Measurements from ENCODE around the gene TRIP13.
"Not testable (repeated sequence)": the region's sequence is repeated elsewhere in the genome, so short reads cannot be mapped to it uniquely, and the experiment has no call there.

Gene TRIP13, protein sequence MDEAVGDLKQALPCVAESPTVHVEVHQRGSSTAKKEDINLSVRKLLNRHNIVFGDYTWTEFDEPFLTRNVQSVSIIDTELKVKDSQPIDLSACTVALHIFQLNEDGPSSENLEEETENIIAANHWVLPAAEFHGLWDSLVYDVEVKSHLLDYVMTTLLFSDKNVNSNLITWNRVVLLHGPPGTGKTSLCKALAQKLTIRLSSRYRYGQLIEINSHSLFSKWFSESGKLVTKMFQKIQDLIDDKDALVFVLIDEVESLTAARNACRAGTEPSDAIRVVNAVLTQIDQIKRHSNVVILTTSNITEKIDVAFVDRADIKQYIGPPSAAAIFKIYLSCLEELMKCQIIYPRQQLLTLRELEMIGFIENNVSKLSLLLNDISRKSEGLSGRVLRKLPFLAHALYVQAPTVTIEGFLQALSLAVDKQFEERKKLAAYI

DNA sequence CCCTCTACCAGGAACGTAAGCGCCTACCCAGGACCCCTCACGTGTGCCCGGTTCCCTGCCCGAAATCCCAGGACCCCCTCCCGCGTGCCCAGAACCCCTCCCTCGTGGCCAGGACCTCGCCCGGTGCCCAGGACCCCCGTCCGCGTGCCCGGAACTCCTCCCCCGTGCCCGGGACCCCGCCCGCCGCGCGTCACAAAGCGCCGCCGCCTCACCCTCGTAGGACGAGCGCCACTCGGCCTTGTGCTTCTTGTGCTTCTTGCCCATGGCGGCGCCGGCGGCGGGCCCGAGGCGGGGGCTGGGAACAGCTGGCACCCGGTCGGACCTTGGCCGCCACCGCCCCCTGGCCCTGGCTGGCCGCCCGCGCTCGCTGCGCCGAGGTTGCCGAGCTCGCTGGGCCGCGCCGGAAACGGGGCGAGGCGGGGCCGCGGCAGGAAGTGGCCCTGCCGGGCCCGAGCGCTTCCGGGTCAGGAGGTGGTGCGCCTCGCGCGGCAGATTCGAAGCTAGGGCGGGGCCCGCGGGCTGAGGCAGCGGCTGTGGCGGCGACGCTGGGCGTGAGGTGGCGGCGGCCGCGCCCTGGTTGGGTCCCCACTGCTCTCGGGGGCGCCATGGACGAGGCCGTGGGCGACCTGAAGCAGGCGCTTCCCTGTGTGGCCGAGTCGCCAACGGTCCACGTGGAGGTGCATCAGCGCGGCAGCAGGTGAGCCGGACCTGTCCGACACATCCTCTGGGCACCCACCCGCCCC lies at the start of gene TRIP13, which contains the start of gene BRD9:
TSS of gene TRIP13 (plus strand) at position 491 of the 743 bp plus-strand sequence. CDS start at position 606, 115 bp downstream.
TSS of gene BRD9 (minus strand) at position 408 of the 743 bp plus-strand sequence. CDS start at position 264, 144 bp downstream.
- DNase-seq (ENCODE audit: low spot score): peak; percentile 68

DNA sequence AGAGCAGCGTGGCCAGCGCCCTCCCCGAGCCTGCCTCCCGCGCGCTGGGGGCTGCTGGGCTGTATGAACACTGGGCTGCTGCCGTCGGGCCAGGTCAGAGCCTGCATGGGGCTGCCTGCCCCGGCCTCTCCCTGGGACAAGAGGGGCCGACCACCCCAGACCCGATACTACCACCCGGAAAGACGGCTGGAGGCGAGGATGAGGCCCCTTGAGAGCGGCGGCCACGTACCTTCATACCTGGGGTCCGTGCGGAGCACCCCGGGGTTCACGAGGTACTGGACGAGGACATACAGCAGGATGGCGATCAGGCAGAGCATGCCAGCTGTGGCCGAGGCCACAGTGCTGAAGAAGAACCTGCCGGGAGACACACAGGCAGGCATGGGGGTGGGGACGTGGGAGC lies 49.3 kb upstream of the TRIP13 start:
- not testable (repeated sequence) for DNase-seq (ENCODE audit: low spot score)

DNA sequence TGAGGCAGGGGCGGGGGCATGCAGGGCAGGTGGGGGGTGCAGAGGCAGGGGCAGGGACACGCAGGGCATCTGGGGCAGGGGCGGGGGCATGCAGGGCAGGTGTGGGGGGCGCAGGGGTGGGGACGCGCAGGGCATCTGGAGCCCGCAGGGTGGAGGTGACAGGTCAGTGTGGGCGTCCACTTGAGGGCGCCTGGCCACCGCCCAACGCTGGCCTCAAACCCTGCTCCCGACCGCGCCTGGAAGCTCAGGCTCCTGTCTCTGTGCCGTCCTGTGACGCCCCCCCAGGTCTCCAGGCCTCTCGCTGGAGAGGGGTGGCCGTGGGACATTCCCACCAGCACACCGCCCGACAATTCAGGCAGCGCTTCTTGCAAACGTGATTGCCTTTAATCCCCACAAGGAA lies 48.8 kb upstream of the TRIP13 start:
- DNase-seq (ENCODE audit: low spot score): not testable (repeated sequence)

DNA sequence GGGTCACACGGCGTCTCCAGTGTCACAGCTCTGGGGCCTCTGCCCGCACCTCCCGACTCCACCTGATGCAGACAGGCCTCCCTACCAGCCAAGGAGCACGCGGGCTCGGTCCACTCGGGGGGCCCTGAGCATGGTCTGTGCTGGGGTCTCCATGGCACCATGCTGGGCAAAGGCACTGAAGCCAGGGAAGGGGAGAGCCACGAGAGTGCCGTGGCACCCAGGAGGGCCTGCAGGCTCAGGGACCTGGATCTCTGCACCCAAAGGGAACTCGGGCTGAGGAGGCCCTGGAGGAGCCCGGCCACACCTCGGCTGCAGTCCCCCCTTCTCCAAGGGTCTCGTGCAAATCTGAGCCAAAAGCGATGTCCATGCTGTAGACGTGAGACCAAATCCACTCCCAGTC lies 48.3 kb upstream of the TRIP13 start:
- not testable (repeated sequence) for DNase-seq (ENCODE audit: low spot score)

DNA sequence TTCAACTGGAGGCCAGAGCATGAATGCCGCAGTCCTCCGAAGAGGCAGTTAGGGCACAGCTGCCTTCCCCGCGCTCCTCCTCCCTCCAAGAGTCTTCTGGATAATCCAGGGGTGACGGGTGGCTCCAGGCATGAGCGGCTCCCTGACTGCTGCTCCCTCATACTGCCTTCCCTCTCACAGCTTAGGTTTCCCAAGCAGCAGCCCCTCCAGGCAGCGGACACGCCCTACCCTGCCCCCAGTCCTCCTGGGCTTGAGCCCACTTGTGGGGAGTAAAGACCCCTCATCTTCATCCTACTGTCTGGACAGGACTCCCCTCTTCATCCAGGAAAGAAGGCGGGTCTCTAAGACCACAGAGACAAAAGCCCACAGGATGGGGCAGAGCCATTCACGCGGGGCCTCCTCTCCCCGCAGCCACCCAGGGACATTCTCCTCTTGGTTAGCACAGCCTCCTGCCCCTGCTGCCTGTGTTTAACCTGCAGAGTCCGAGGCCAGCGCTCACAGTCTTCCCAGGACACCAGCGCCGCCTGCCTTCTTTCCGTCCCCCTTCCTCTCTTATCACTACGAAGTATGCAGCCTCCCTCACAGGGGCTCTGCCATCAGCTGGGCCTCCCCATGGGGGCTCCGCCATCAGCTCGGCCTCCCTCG lies 47.5 kb upstream of the TRIP13 start:
- not testable (repeated sequence) for DNase-seq (ENCODE audit: low spot score)

DNA sequence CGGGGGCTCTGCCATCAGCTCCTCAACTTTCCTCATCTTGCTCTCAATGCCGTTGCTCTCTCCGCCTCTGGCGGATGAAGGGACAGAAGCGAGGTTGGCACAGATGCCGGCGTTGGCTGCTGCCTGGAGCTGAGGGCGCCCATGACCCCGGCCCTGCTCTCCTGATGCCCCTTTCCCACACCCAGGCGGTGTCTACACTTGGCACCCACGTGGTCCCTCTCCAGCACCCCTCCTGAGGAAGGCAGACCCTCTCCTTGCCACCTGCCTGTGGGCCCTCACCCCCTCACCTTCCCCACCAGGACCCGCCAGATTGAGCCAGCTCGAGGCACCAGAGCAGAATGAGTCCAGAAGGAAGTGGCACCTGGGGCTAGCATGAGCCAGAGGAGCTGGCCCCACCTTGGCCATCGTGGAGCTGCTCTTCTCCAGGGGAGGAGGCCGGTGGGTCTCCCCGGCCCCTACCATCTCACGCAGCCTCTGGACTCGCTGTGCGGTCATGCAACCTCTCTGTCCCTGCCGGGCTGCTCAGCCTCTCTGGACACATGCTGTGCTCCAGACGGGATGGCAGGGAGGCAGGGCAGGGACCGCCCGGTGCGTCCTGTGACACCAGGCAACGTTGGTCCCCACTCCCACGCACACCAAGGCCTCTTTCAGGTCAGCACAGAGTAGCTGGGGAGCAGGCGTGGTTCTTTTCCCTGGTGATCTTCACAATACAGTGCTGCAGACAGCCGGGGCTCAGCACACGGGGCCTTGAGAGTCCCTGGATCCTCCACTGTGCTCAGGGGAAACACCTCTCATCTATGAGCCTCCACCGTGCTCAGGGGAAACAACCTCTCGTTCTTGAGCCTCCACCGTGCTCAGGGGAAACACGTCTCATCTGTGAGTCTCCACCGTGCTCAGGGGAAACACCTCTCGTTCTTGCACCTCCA lies 46.7 kb upstream of the TRIP13 start:
- not testable (repeated sequence) for DNase-seq (ENCODE audit: low spot score)

DNA sequence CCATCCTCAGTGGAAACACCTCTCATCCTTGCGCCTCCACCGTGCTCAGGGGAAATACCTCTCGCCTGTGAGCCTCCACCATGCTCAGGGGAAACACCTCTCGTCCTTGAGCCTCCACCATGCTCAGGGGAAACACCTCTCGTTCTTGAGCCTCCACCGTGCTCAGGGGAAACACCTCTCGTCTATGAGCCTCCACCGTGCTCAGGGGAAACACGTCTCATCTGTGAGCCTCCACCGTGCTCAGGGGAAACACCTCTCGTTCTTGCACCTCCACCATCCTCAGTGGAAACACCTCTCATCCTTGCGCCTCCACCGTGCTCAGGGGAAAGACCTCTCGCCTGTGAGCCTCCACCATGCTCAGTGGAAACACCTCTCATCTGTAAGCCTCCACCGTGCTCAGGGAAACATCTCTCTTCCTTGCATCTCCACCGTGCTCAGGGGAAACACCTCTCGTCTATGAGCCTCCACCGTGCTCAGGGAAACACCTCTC lies 46.0 kb upstream of the TRIP13 start:
- not testable (repeated sequence) for DNase-seq (ENCODE audit: low spot score)

DNA sequence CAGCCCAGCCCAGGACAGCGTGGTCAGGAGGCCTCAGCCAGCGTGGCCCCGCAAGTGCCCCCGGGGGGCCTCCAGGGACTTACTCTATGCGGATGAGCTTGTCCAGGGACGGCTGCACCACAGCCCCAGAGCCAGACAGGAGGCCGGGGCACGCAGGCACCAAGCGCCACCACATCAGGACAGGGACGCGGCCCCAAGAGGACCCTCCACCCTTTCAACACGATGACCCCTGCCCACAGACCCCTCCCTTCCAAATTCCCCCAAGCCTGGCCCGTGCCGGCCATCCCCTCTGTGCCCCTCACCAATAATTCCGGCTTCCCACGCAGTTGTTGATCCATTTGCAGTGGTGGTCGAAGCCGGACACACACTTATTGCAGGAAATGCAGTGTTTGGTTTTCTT lies 45.5 kb upstream of the TRIP13 start:
- not testable (repeated sequence) for DNase-seq (ENCODE audit: low spot score)

DNA sequence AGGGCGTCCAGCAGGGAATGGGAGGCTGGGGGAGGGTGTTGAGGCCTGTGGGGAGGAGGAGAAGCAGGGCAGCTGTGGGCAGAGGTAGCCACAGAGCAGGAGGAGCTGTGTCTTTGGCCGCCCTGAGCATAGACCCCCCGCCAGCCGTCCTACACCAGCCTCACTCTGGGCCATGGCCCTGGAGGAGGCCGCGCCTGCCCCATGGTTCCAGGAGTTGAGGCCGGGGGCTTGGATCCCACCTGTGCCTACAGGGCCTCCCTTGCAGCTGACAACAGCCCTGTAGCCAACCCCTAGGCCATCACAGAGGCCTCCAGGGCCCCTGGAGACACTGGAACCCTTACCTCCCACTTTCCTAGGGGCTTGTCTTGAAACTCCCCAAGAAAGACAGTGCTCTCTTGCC lies 44.9 kb upstream of the TRIP13 start:
- DNase-seq (ENCODE audit: low spot score): not testable (repeated sequence)

DNA sequence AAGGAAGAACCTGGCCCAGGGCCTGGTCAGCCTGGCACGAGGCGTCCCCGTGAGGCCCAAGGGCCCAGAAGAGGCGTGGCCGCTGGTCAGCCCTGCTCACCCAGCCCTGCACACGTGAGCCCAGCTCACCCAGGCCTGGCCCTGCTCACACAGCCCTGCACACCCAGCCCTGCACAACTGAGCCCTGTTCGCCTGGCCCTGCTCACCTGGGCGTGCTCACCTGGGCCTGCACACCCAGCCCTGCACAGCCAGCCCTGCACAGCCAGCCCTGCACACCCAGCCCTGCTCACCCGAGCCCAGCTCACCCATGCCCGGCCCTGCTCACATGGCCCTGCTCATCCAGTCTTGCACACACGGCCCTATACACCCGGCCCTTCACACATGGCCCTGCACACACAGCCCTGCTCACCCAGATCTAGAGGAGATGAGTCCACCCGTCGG lies 44.0 kb upstream of the TRIP13 start:
- DNase-seq (ENCODE audit: low spot score): no peak

DNA sequence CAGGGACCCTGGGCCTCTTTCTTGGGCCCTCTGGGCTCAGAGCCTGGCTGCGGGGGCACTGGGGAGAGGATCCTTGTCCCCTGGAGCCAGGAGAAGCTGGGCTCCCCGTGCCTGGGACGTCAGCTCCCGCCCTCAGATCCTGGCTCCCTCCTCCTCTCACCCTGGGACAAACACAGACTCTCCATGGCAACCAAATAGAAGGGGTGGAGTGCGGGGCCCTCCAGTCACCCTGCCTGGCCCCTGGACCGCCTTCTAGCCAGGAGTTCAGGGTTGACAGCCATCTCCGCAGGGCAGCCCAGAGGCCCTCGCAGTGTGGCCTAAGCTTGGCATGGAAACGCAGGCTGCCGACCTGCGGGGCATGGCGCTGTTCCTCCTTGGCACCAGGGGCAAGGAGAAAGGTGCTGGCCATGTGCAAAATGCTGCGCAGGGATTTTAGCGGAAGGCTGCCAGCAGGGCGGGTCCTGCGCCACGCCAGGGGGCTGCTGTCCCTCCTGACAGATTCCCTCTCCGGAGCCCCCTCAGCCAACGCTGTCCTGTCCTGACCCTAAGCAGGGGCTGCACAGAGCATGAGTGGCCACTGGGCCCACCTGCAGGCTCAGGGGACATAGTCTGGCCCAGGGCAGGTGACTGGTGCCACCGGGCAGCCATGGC lies 42.9 kb upstream of the TRIP13 start:
- DNase-seq (ENCODE audit: low spot score): no peak

DNA sequence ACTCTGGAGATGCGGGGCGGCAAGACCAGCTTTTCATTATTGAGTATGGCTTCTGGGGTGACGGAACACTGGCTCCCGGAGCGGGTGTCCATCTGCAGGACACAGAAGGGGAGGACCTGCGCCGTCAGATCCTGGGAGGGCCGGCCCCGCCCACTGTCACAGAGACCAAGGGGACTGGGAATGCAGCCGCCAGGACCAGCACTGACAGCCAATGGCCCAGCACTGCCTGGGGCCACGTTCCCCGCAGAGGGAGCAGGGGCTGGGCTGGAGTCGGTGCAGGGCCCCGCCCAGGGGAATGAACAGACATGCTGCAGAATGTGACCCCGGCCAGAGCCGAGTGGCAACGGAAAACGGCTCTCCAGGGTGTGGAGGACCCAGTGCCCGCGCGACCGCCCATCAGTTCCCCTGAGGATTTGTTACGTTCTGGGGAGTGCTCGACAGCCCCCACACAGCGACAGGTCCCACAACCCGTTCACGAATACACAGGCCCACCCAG lies 42.1 kb upstream of the TRIP13 start, which contains the start of gene ZDHHC11:
TSS of gene ZDHHC11 (minus strand) at position 476 of the 496 bp plus-strand sequence. CDS start at position 92, 384 bp downstream.
- no peak for DNase-seq (ENCODE audit: low spot score)

DNA sequence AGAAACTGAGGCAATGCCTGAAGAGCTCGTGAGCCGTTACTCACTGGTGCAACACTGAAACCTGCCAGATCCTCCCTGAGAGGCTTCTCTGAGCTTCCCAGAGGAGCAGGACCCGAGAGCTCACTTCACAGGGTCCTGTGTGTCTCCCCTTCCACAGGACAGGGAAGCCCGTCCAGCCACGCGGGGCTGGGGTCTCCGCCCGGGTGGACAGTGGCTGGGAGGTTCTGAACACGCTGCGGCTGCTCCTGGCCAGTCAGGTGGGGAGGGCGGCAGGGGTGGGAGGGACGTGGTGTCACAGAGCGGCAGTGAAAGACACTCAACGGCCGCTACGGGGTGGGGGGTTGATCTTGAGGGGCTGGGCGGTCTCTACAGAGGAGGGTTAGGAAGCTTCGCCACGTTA lies 41.6 kb upstream of the TRIP13 start:
- DNase-seq (ENCODE audit: low spot score): no peak

DNA sequence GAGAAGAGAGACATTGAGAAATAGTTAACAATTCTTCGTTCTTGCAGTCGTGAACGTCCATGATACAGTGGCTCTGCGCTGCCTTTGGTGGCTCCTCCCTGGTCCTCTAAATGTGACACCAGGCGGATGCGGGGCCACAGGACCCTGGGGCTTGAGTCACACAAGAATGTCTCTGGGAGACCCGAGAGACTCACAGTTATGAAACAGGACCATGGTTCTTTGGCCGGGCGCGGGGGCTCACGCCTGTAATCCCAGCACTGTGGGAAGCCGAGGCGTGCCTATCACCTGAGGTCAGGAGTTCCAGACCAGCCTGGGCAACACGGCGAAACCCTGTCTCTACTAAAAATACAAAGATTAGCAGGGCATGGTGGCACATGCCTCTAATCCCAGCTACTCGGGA lies 41.1 kb upstream of the TRIP13 start:
- DNase-seq (ENCODE audit: low spot score): no peak

DNA sequence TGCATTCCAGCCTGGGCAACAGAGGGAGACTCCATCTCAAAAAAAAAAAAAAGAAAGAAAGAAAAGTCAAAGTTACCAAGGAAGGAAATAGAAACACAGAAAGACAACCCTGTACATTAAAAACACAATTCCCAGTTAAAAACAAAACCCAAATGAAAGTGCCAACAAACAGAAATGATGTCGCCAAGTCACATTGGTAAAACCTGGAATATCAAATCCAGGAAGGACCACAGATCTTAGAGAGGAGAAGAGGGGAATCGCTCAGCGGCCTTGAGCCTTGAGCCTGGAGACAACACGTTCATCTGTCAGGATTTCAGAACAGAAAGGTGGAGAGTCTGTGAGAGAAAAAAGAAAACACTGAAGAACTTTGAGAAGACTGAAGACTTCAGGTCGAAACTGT lies 40.7 kb upstream of the TRIP13 start:
- DNase-seq (ENCODE audit: low spot score): no peak

DNA sequence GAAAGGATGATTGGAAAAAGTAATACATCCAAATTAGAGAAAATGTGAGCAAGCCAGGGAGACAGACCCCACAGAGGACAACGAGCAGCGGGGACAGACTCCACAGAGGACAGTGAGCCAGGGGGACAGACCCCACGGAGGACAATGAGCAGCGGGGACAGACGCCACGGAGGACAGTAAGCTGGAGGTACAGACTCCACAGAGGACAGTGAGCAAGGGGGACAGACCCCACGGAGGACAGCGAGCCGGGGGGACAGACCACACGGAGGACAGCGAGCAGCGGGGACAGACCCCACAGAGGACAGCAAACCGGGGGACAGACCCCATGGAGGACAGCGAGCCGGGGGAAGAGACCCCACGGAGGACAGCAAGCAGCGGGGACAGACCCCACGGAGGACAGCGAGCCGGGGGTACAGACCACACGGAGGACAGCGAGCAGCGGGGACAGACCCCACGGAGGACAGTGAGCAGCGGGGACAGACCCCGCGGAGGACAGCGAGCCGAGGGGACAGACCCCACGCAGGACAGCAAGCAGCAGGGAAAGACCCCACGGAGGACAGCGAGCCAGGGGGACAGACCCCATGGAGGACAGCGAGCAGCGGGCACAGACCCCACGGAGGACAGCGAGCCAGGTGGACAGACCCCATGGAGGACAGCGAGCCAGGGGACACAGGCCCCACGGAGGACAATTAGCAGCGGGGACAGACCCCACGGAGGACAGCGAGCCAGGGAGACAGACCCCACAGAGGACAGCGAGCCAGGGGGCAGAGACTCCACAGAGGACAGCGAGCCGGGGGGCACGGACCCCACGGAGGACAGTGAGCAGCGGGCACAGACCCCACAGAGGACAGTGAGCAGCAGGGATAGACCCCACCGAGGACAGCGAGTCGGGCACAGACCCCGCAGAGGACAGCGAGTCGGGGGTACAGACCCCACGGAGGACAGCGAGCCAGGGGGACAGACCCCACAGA lies 40.0 kb upstream of the TRIP13 start:
- DNase-seq (ENCODE audit: low spot score): no peak

DNA sequence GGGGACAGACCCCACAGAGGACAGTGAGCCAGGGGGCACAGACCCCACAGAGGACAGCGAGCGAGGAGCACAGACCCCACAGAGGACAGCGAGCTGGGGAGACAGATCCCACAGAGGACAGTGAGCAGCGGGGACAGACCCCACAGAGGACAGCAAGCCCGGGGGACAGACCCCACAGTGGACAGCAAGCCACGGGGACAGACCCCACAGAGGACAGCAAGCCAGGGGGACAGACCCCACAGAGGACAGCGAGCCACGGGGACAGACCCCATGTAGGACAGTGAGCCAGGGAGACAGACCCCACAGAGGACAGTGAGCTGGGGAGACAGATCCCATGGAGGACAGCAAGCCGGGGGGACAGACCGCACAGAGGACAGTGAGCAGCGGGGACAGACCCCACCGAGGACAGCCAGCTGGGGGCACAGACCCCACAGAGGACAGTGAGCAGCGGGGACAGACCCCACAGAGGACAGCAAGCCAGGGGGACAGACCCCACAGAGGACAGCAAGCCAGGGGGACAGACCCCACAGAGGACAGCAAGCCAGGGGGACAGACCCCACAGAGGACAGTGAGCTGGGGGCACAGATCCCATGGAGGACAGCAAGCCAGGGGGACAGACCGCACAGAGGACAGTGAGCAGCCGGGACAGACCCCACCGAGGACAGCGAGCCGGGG lies 39.1 kb upstream of the TRIP13 start:
- not testable (repeated sequence) for DNase-seq (ENCODE audit: low spot score)

DNA sequence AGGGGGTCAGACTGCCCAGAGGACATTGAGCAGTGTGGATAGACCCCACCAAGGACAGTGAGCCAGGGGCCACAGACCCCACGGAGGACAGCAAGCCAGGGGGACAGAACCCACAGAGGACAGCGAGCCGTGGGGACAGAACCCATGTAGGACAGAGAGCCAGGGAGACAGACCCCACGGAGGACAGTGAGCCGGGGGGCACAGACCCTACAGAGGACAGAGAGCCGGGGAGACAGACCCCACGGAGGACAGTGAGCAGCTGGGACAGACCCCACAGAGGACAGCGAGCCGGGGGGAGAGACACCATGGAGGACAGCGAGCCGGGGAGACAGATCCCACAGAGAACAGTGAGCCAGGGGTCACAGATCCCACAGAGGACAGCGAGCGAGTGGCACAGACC lies 38.5 kb upstream of the TRIP13 start:
- DNase-seq (ENCODE audit: low spot score): no peak

Measured in COLO829 (cell line).